GM23338 (cell line): ENCODE data around the gene PHF5A. TPM values are rescaled to one million over a fixed set of nuclear protein-coding genes. Genes with fewer than 3 reads are reported as not detected.

ENCODE experiments used
- ATAC-seq: fragments of 200-7000 bp; cut with Tn5 transposase; 3 replicates; pipeline ENCODE4 v1.9.1; 2020
- DNase-seq: peaks from one replicate; pipeline ENCODE4 v3.0.0-alpha.2; 2015; ENCODE audit warnings: low spot score
- H2AFZ ChIP-seq: fragments of 200-600 bp; sonication (generic); 2 replicates; pipeline ENCODE4 v1.8.0; 2016; ENCODE audit warnings: antibody characterized with exemption, mild to moderate bottlenecking, moderate library complexity
- H3F3A ChIP-seq: fragments of 200-600 bp; sonication (generic); replicated peaks from 2 replicates; pipeline ENCODE4 v1.8.0; 2017; ENCODE audit warnings: antibody characterized with exemption, mixed run types, low read depth
- H3K27ac ChIP-seq: fragments of 200-600 bp; sonication (generic); 2 replicates; pipeline ENCODE4 v1.6.1; 2016; ENCODE audit warnings: low read depth
- H3K27me3 ChIP-seq: fragments of 200-600 bp; sonication (generic); 2 replicates; pipeline ENCODE4 v1.8.0; 2016; ENCODE audit warnings: mild to moderate bottlenecking, mixed run types, moderate library complexity; ENCODE audit not compliant: insufficient read depth
- H3K36me3 ChIP-seq: fragments of 200-600 bp; sonication (generic); 2 replicates; pipeline ENCODE4 v1.8.0; 2016; ENCODE audit warnings: mild to moderate bottlenecking; ENCODE audit not compliant: insufficient read depth
- H3K4me1 ChIP-seq: fragments of 200-600 bp; sonication (generic); 2 replicates; pipeline ENCODE4 v1.8.0; 2016; ENCODE audit warnings: mild to moderate bottlenecking, moderate library complexity; ENCODE audit not compliant: insufficient read depth
- H3K4me2 ChIP-seq: fragments of 200-600 bp; sonication (generic); 2 replicates; pipeline ENCODE4 v1.7.1; 2017; ENCODE audit warnings: mixed run types
- H3K4me3 ChIP-seq: fragments of 200-600 bp; sonication (generic); 2 replicates; pipeline ENCODE4 v1.6.1; 2016; ENCODE audit warnings: mixed run types
- H3K79me2 ChIP-seq: fragments of 200-600 bp; sonication (generic); replicated peaks from 2 replicates; pipeline ENCODE4 v1.8.0; 2017; ENCODE audit warnings: mild to moderate bottlenecking; ENCODE audit not compliant: insufficient read depth
- H3K9me2 ChIP-seq: fragments of 200-600 bp; sonication (generic); 2 replicates; pipeline ENCODE4 v1.8.0; 2017; ENCODE audit not compliant: insufficient read depth
- H4K20me1 ChIP-seq: fragments of 200-600 bp; sonication (generic); replicated peaks from 2 replicates; pipeline ENCODE4 v1.8.0; 2017; ENCODE audit warnings: mild to moderate bottlenecking; ENCODE audit not compliant: insufficient read depth
- H3K27ac Mint-ChIP-seq: 2 replicates; pipeline ENCODE4 v1.8.0; 2020; ENCODE audit warnings: inconsistent platforms, mild to moderate bottlenecking, moderate library complexity, mixed read lengths
- H3K27me3 Mint-ChIP-seq: 3 replicates; pipeline ENCODE4 v1.8.0; 2022; ENCODE audit warnings: low read depth, mild to moderate bottlenecking, moderate library complexity, mixed read lengths, inconsistent platforms; ENCODE audit not compliant: insufficient read depth, poor library complexity
- H3K36me3 Mint-ChIP-seq: 3 replicates; pipeline ENCODE4 v1.8.0; 2021; ENCODE audit warnings: low read depth, mild to moderate bottlenecking, inconsistent platforms, moderate library complexity, mixed read lengths
- H3K4me1 Mint-ChIP-seq: 3 replicates; pipeline ENCODE4 v1.8.0; 2020; ENCODE audit warnings: mild to moderate bottlenecking, inconsistent platforms, mixed read lengths
- H3K4me3 Mint-ChIP-seq: 3 replicates; pipeline ENCODE4 v1.8.0; 2021; ENCODE audit warnings: moderate library complexity, mild to moderate bottlenecking, inconsistent platforms, mixed read lengths
- H3K9me3 Mint-ChIP-seq: 3 replicates; pipeline ENCODE4 v1.8.0; 2020; ENCODE audit warnings: moderate library complexity, mild to moderate bottlenecking, inconsistent platforms, mixed read lengths
- CREB1 ChIP-seq: fragments of 250-450 bp; sonication (Bioruptor Pico); IDR thresholded peaks from 2 replicates; pipeline ENCODE4 v1.5.0; 2020; ENCODE audit warnings: low read depth, mild to moderate bottlenecking, moderate library complexity
- ETS1 ChIP-seq: IDR thresholded peaks from 2 replicates; pipeline ENCODE4 v1.6.1; 2016; ENCODE audit warnings: antibody characterized with exemption
- EZH2phosphoT487 ChIP-seq: fragments of 200-600 bp; sonication (generic); IDR thresholded peaks from one replicate; pipeline ENCODE4 v1.8.1; 2018; ENCODE audit warnings: antibody characterized with exemption; ENCODE audit not compliant: unreplicated experiment
- JUNB ChIP-seq: IDR thresholded peaks from one replicate; pipeline ENCODE4 v1.6.1; 2016; ENCODE audit warnings: antibody characterized with exemption; ENCODE audit not compliant: unreplicated experiment
- NANOG ChIP-seq: IDR thresholded peaks from 2 replicates; pipeline ENCODE4 v1.6.1; 2016; ENCODE audit warnings: antibody characterized with exemption, borderline replicate concordance
- POLR2AphosphoS5 ChIP-seq: IDR thresholded peaks from 2 replicates; pipeline ENCODE4 v1.6.1; 2016; ENCODE audit warnings: antibody characterized with exemption, low read depth
- STAT1 ChIP-seq: IDR thresholded peaks from one replicate; pipeline ENCODE4 v1.6.1; 2016; ENCODE audit warnings: antibody characterized with exemption; ENCODE audit not compliant: unreplicated experiment
- ZNF114 ChIP-seq: fragments of 250-450 bp; sonication (Bioruptor Pico); IDR thresholded peaks from 2 replicates; pipeline ENCODE4 v1.5.0; 2020; ENCODE audit warnings: mild to moderate bottlenecking, moderate library complexity
- ZNF331 ChIP-seq: fragments of 250-450 bp; sonication (Bioruptor Pico); IDR thresholded peaks from 2 replicates; pipeline ENCODE4 v1.5.0; 2020; ENCODE audit warnings: low read depth, mild to moderate bottlenecking, moderate library complexity
- long read RNA-seq: library from polyadenylated mRNA; unstranded; transcript quantifications from one replicate; pipeline ENCODE4 v2.0.0, GENCODE V29; 2020; ENCODE audit not compliant: unreplicated experiment
- polyA plus RNA-seq: library from polyadenylated mRNA; unstranded; fragments of >200 nt; fragmentation: Nextera tagmentation; extraction: Ambion mirVana; gene quantifications from 2 replicates; pipeline ENCODE4 v1.2.1, GENCODE V29; 2016
- total RNA-seq: library from RNA; depleted of rRNA; stranded (reverse); fragments of >200 nt; shearing (Covaris generic); gene quantifications from 2 replicates; pipeline ENCODE4 v1.2.3, GENCODE V29; 2014; rRNA removed
- TF ChIP-seq, protein P1 (sequence below): fragments of 250-450 bp; sonication (Bioruptor Pico); IDR thresholded peaks from 2 replicates; pipeline ENCODE4 v1.5.0; 2020; ENCODE audit warnings: mild to moderate bottlenecking, moderate library complexity
- TF ChIP-seq, protein P2 (sequence below), 2 experiments: fragments of 200-600 bp in 1 of 2; sonication (generic) in 1 of 2; conservative IDR thresholded peaks; 2 replicates each; pipeline versions ENCODE4 v1.5.1 to v1.6.1; 2016 to 2017; ENCODE audit warnings: antibody characterized with exemption in 2 of 2, low read depth in 2 of 2, mild to moderate bottlenecking in 2 of 2, moderate library complexity in 1 of 2
- TF ChIP-seq, protein P3 (sequence below): IDR thresholded peaks from one replicate; pipeline ENCODE4 v1.6.1; 2018; ENCODE audit warnings: antibody characterized with exemption; ENCODE audit not compliant: unreplicated experiment

PHF5A gene, protein sequence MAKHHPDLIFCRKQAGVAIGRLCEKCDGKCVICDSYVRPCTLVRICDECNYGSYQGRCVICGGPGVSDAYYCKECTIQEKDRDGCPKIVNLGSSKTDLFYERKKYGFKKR
- total RNA-seq (108 and 115 TPM in 2 replicates), polyA plus RNA-seq (49.4 and 52.4 TPM in 2 replicates)
- long read RNA-seq, transcript PHF5A-201 (4 exons, 1,086 nt): major isoform, 14 of 20 reads
- long read RNA-seq, partial matches to known transcripts: 0 of 20 reads
- long read RNA-seq, other reads (novel, unspliced or antisense): 6 of 20 reads

- peaks cover 8% of the 10 kb centered on the region for H3K27me3 Mint-ChIP-seq
- Histone ChIP-seq H2AFZ (peak within 1 kb of the TSS; percentile 73; the same call in 1 of the 2 replicates), H3K4me3 (peak within 1 kb of the TSS; percentile 72), H3K4me2 (peak within 1 kb of the TSS; percentile 93), H3K36me3 (peaks cover 40% of the 10 kb centered on the region), H3K27me3 (no peaks in the 10 kb centered on the region), H3F3A (peaks cover 22% of the 10 kb centered on the region), H3K79me2 (peaks cover 83% of the 10 kb centered on the region), H4K20me1 (peaks cover 4% of the 10 kb centered on the region), H3K4me1 (peaks cover 14% of the 10 kb centered on the region), H3K9me2 (no peaks in the 10 kb centered on the region), H3K27ac (peak within 1 kb of the TSS; percentile 88)
- H3K36me3 Mint-ChIP-seq: peaks cover 50% of the 10 kb centered on the region
- no peaks in the 10 kb centered on the region for H3K9me3 Mint-ChIP-seq
- H3K4me3 Mint-ChIP-seq: peak within 1 kb of the TSS; percentile 95
- ATAC-seq (peak; percentile 92), DNase-seq (peak; percentile 99)
- peak within 1 kb of the TSS; percentile 100 for H3K27ac Mint-ChIP-seq
- H3K4me1 Mint-ChIP-seq: peaks cover 15% of the 10 kb centered on the region
- TF ChIP-seq EZH2phosphoT487 (no peak), ZNF331 (CRISPR knock-in tag) (no peak), JUNB (no peak), STAT1 (no peak), POLR2AphosphoS5 (peak; percentile 73), CREB1 (peak; percentile 98), ETS1 (peak; percentile 77), ZNF114 (CRISPR knock-in tag) (no peak), NANOG (no peak)
- TF ChIP-seq, protein P1, sequence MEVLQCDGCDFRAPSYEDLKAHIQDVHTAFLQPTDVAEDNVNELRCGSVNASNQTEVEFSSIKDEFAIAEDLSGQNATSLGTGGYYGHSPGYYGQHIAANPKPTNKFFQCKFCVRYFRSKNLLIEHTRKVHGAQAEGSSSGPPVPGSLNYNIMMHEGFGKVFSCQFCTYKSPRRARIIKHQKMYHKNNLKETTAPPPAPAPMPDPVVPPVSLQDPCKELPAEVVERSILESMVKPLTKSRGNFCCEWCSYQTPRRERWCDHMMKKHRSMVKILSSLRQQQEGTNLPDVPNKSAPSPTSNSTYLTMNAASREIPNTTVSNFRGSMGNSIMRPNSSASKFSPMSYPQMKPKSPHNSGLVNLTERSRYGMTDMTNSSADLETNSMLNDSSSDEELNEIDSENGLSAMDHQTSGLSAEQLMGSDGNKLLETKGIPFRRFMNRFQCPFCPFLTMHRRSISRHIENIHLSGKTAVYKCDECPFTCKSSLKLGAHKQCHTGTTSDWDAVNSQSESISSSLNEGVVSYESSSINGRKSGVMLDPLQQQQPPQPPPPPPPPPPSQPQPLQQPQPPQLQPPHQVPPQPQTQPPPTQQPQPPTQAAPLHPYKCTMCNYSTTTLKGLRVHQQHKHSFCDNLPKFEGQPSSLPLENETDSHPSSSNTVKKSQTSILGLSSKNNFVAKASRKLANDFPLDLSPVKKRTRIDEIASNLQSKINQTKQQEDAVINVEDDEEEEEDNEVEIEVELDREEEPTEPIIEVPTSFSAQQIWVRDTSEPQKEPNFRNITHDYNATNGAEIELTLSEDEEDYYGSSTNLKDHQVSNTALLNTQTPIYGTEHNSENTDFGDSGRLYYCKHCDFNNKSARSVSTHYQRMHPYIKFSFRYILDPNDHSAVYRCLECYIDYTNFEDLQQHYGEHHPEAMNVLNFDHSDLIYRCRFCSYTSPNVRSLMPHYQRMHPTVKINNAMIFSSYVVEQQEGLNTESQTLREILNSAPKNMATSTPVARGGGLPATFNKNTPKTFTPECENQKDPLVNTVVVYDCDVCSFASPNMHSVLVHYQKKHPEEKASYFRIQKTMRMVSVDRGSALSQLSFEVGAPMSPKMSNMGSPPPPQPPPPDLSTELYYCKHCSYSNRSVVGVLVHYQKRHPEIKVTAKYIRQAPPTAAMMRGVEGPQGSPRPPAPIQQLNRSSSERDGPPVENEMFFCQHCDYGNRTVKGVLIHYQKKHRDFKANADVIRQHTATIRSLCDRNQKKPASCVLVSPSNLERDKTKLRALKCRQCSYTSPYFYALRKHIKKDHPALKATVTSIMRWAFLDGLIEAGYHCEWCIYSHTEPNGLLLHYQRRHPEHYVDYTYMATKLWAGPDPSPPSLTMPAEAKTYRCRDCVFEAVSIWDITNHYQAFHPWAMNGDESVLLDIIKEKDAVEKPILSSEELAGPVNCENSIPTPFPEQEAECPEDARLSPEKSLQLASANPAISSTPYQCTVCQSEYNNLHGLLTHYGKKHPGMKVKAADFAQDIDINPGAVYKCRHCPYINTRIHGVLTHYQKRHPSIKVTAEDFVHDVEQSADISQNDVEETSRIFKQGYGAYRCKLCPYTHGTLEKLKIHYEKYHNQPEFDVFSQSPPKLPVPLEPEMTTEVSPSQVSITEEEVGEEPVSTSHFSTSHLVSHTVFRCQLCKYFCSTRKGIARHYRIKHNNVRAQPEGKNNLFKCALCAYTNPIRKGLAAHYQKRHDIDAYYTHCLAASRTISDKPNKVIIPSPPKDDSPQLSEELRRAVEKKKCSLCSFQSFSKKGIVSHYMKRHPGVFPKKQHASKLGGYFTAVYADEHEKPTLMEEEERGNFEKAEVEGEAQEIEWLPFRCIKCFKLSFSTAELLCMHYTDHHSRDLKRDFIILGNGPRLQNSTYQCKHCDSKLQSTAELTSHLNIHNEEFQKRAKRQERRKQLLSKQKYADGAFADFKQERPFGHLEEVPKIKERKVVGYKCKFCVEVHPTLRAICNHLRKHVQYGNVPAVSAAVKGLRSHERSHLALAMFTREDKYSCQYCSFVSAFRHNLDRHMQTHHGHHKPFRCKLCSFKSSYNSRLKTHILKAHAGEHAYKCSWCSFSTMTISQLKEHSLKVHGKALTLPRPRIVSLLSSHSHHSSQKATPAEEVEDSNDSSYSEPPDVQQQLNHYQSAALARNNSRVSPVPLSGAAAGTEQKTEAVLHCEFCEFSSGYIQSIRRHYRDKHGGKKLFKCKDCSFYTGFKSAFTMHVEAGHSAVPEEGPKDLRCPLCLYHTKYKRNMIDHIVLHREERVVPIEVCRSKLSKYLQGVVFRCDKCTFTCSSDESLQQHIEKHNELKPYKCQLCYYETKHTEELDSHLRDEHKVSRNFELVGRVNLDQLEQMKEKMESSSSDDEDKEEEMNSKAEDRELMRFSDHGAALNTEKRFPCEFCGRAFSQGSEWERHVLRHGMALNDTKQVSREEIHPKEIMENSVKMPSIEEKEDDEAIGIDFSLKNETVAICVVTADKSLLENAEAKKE (CRISPR knock-in tag): no peak
- TF ChIP-seq, protein P2, sequence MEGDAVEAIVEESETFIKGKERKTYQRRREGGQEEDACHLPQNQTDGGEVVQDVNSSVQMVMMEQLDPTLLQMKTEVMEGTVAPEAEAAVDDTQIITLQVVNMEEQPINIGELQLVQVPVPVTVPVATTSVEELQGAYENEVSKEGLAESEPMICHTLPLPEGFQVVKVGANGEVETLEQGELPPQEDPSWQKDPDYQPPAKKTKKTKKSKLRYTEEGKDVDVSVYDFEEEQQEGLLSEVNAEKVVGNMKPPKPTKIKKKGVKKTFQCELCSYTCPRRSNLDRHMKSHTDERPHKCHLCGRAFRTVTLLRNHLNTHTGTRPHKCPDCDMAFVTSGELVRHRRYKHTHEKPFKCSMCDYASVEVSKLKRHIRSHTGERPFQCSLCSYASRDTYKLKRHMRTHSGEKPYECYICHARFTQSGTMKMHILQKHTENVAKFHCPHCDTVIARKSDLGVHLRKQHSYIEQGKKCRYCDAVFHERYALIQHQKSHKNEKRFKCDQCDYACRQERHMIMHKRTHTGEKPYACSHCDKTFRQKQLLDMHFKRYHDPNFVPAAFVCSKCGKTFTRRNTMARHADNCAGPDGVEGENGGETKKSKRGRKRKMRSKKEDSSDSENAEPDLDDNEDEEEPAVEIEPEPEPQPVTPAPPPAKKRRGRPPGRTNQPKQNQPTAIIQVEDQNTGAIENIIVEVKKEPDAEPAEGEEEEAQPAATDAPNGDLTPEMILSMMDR (conservative IDR thresholded peaks at IDR 0.05; ENCODE audit: low read depth in 2 of 2): no peak
- TF ChIP-seq, protein P3, sequence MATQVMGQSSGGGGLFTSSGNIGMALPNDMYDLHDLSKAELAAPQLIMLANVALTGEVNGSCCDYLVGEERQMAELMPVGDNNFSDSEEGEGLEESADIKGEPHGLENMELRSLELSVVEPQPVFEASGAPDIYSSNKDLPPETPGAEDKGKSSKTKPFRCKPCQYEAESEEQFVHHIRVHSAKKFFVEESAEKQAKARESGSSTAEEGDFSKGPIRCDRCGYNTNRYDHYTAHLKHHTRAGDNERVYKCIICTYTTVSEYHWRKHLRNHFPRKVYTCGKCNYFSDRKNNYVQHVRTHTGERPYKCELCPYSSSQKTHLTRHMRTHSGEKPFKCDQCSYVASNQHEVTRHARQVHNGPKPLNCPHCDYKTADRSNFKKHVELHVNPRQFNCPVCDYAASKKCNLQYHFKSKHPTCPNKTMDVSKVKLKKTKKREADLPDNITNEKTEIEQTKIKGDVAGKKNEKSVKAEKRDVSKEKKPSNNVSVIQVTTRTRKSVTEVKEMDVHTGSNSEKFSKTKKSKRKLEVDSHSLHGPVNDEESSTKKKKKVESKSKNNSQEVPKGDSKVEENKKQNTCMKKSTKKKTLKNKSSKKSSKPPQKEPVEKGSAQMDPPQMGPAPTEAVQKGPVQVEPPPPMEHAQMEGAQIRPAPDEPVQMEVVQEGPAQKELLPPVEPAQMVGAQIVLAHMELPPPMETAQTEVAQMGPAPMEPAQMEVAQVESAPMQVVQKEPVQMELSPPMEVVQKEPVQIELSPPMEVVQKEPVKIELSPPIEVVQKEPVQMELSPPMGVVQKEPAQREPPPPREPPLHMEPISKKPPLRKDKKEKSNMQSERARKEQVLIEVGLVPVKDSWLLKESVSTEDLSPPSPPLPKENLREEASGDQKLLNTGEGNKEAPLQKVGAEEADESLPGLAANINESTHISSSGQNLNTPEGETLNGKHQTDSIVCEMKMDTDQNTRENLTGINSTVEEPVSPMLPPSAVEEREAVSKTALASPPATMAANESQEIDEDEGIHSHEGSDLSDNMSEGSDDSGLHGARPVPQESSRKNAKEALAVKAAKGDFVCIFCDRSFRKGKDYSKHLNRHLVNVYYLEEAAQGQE: no peak
These were observed at the start of gene PHF5A, which contains the start of gene ACO2 for GRCh38 chr22:41468381-41469217. PHF5A (minus strand) TSS chr22:41468692; CDS start chr22:41468653, 39 bp downstream. ACO2 (plus strand) TSS chr22:41469117; CDS start chr22:41469147, 30 bp downstream.
